GM19035 (cell line): ENCODE measurements around the gene UBE2J2.
"Not testable (repeated sequence)": the region's sequence is repeated elsewhere in the genome, so short reads cannot be mapped to it uniquely, and the experiment has no call there.

Source experiments
- ATAC-seq: cut with Tn5 transposase; IDR thresholded peaks from one replicate; pipeline ENCODE4 v1.9.1; 2021; ENCODE audit not compliant: unreplicated experiment

The UBE2J2 gene

DNA sequence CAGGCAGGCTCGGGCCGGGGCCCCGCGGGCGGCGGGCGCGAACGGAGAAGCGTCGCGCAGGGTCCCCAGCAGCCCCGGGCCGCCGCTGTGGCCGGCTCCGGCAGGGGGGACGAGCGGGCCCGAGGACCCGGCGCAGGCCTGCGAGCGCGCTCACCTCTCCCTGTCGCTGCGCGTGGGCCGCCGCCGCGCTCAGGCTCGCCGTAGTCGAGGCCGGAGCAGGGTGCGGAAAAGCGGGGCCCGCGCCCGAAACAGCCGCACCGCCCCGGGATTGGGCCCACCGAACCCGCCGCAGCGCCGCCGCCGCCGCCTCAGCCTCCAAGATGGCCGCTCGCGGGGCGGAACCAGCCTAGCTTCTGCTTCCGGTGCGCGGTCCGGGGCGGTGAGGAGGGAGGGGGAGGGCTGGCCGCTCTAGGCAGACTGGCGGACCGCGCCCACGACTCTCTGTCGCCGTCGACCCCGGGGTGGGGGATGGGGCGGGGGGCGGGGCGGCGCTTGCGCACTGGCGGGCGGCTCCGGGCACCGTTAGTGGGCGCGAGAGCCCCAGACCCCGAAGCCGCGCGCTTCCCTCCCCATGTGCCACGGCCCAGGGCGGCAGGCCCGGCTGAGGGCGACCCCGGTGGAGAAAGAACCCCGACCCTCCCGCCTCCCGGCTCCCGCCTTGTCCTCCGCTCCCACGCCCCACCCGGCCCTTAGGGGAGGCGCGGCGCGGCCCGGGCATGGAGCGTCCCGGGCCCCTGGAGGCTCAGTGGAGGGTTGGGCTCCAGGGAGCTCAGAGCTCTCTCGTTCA, at the start of gene UBE2J2:
UBE2J2 (minus strand) TSS at position 343 of the 787 bp plus-strand sequence. CDS start 5,862 bp downstream, outside the sequence.
- ATAC-seq, result peak; percentile 79

DNA sequence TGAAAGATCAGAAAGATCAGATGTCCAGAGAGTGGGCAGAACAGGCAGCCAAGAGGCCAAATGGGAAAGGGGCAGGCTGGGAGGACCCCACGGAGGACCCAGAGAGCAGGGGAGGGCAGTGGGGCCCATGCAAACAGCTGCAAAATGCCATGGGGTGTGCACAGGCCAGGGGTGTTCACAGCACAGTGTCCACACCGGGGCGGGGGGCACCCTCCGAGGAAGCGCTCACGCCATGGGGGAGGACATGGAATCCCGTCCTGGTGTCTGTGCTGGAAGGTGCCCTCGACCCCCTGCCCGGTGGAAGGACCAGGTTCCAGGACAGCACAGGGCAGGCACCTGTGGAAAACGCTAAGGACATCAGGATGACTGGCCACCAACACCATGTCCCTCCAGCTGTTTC, 49.3 kb upstream of the UBE2J2 start:
- ATAC-seq, result no peak

DNA sequence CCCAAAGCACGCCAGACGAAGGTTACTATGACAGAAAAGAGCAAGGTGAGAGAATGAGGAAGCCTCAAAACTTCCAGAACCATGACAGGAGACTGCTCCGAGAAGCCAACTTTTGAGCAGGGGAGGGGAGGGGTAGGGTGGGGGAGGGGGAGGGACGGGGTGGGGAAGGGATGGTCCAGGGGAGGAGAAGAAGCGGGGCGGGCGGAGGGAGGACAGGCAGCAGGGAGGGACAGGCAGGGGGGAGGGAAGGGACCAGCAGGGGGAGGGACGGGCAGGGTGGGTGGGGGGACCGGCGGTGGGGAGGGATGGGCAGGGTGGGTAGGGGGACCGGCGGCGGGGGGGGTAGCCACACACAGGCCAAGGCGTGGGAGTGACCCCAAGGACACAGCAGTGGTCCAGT, 48.8 kb upstream of the UBE2J2 start:
- no peak for ATAC-seq

DNA sequence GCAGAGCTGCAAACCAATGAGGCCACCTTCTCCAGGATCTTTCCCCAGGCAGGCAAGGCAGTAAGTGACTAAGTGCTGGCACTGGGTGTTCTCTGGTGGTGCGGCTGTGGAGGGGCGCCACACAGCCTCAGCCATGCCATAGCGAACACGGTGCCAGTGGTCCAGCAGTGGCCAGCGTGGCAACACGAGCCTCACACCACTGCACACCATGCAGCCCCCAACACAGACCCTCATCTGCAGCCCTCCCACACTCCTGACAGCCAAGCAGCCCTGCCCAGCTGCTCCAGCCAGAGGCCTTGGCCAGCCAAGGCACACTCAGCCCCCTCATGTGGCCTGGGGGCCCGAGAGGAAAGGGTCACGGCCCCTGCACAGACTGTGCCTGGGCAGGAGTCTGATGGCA, 47.8 kb upstream of the UBE2J2 start:
- no peak for ATAC-seq

DNA sequence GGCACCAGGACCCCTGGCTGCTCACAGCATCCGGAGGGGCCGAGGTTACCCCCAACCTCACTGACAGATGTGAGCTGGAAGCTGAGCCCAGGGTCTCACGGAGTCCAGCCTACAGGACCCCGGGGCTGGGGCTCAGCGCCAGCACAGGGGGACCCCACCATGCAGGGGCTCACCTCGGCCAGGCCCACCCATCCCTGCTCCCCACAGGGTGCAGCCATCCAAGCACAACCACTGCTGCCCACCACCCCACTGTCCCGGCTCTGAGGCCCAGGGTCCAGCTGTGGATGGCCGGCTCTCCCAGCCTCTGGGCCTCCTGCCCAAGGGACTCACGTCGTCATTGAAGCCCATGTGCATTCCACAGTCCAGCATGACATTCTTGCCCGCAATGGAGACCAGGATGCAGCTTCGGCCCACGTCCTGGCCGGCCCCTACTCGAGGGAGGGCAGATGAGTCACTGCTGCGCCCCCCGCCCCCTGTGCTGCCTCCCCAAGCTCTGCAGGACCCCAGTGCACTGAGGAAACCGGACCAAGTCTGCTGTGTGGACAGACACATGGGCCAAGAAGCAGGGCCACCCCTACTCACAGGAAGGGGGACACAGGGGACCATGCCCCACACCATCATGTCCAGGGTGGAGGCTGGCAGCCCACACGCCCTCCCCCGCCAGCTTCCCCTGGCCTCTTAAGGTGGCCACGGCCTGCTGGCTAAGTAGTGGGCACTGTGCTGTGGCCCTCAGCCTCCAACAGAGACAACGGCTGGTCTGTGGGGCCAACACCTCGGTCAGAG, 47.2 kb upstream of the UBE2J2 start:
- no peak for ATAC-seq

DNA sequence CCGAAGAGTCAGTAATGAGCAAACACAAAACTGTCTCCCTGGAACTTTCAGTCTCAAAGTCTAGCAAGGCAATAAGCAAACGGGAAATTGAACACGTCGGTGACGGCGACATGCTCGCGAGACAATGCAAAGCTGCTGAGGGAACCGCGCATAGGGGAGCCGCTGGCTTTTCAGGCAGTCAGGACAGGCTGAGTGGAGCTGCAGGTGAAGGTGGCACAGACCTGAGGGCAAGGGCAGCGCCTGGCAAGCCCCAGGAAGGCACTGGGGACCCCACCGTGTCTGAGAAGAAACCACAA, 45.9 kb upstream of the UBE2J2 start:
- ATAC-seq, result no peak

DNA sequence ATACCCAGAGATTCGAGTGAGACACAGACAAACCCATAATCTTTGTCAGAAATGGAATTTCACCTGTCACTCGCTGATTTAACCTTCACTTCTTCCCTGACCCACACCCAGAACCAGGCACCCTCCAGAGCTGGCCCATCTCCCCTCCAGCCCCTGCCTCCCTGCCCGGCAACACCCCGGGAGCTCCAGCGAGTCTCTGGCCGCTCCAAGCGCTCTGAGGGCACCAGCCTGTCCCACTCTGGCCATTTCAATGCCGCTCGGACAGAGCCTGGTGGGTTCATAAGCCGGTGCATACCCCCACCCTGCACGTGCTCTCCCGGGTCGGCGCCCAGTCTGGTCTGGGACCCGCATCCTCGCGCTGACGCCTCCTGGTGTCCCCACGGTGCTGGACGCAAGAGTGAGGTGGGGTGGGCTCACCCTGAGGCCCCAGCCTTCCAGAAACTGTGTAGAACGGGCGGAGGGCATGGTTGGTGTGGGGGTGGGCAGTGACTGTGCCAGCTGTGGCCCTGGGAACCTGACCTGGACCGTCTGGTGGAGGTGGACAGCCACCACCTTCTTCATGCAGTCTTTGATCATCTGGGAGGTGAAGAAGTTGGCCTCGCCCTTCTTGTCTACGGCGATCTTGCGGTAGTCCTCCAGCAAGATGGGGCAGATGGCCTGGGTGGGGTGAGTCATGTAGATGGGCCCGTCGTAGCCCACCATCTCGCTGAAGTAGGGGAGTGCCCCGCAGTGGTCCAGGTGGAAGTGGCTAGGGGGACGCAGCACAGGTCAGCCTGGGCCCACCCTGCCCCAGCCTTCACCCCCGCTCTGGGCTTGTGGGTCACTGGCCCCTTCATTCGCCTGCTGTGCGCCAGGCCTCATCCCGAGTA, 45.4 kb upstream of the UBE2J2 start:
- ATAC-seq, result no peak

DNA sequence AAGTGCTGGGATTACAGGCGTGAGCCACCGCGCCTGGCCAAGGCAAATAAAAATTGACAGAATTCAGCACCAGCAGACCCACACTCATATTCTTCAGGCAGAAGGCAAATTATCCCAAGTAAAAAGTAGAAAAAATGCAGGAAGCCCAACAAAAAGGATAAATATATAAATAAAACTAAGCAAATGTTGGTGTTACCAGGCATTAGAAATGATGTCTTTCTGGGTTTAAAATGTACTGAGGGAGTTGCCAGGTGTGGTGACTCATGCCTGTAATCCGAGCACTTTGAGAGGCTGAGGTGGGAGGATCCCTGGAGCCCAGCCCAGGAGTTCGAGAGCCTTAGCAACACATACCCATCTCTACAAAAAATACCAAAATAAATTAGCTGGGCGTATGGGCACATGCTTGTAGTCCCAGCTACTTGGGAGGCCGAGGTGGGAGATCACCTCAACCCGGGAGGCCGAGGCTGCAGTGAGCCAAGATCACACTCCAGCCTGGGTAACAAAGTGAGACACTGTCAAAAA, 44.5 kb upstream of the UBE2J2 start:
- no peak for ATAC-seq

DNA sequence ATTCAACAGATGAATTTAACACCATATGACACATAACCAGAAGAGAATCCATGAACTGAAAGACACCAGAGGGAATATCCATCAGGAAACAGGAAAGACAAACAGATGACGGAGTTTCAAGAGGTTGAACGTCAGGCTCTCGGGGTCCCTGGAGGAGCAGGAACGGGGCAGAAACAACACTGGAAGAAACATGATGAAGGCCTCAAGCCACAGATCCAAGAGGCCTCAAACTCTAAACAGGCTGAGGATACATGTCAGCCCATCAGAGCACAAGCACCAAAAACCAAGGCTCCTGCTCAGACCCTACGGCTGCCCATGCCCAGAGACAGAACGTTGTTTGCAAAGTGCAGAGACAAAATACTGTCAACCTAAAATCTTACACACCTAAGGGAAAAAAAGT, 43.8 kb upstream of the UBE2J2 start:
- no peak for ATAC-seq

DNA sequence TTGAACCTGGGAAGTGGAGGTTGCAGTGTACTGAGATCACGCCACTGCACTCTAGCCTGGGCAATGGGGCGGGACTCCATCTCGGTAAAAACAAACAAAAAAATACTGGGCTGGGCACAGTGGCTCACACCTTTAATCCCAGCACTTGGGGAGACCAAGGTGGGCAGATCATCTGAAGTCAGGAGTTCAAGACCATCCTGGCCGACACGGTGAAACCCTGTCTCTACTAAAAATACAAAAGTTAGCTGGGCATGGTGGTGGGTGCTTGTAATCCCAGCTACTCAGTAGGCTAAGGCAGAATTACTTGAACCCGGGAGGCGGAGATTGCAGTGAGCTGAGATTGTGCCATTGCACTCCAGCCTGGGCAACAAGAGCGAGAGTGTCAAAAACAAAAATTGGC, 42.5 kb upstream of the UBE2J2 start:
- ATAC-seq, result not testable (repeated sequence)

DNA sequence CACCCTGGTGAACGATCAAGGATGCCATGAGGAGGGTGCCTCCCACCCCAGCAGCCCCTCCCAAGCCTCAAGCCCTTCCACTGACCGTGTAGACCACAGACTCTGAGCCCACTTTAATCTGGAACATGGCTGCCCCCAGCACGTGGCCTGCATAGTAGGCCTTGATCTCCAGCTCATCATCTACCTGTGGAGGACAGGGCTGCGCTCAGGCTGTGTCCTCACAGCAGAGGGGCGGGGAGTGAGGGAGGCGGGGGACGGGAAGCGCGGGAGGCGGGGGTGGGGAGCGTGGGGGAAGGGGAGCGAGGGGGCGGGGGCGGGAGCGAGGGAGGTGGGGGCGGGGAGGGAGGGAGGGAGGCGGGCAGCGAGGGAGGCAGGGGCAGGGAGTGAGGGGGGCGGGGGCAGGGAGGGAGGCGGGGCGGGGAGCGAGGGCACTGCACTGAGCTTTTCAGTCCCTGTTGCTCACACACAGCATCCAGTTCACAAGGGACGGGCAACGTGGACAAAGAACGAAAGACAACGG, 41.8 kb upstream of the UBE2J2 start:
- no peak for ATAC-seq

DNA sequence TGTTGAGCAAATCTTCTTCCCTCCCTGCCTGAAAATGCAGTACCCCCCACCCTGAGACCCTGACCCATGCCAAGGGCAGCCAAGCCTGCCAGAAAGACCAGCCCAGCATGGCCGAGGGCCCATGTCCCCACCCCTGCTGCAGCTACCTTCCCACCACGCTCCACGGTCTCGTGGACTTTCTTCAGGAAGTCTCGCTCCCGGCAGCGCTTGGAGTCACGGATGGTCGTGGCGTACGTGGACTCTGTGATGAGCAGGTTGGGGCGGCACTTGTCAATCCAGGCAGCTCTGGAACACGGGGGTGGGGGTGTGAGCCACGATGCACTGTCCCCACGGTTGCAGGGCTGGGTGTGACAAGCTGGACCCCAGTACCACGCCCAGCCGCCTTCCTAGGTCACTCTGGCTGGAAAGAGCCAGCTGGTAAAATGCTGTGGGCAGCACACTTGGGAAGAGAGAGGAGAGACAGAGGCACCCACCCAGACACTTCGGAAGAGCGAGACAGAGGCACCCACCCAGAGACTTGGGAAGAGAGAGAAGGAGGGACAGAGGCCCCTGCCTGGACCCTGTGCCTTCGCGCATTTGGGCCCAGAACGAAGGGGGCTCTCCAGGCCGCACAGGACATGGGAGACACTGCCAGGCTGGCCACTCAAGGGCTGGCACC, 41.2 kb upstream of the UBE2J2 start:
- no peak for ATAC-seq

DNA sequence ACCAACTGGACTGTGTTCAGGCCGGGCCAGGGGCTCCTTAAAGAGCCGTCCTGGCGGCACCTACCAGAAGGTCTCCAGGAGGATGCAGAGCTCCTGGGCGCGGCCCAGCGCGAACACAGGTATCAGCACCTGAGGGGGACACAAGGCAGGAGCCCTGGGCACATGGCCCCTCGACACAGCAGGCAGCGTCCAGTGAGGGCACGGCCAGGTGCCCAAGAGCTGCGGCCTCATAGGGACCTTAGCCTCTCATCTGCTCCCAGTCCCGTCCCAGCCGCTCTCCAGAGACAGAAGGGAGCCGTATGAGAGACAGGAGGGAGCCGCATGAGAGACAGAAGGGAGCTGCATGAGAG, 40.6 kb upstream of the UBE2J2 start:
- ATAC-seq, result no peak

DNA sequence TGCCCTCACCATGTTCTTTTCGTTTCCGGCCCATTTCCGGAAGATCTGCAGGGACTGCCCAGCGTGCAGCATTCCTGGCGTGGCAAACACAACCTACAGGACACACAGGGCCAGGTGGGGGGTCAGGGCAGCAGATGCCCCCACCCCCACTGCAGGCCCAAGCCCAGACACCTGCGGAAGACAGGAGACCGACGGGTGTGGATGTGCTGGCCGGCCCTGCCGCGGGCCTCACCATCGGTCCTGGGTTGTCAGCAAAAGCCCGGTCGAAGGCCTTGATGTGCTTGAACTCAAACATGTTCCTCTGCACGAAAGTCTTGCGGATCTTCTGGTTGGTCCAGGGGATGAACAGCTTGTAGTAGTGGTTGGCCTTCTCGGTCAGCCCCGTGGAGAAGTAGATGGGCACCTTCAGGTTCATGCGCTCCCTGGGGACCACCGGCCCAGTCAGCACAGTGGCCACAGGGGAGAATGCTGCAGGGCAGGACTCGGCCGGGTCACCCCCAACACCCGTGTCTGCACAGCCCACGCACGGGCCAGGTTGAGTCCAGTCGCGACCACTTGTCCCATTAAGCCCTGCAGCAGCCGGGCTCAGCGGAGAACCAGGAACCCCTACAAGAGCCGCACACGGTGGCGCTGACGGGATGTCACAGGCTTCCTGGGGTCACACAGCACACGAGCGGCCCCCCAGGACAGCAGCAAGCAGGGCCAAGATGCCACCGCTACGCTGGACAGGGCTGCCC, 40.0 kb upstream of the UBE2J2 start:
- no peak for ATAC-seq

DNA sequence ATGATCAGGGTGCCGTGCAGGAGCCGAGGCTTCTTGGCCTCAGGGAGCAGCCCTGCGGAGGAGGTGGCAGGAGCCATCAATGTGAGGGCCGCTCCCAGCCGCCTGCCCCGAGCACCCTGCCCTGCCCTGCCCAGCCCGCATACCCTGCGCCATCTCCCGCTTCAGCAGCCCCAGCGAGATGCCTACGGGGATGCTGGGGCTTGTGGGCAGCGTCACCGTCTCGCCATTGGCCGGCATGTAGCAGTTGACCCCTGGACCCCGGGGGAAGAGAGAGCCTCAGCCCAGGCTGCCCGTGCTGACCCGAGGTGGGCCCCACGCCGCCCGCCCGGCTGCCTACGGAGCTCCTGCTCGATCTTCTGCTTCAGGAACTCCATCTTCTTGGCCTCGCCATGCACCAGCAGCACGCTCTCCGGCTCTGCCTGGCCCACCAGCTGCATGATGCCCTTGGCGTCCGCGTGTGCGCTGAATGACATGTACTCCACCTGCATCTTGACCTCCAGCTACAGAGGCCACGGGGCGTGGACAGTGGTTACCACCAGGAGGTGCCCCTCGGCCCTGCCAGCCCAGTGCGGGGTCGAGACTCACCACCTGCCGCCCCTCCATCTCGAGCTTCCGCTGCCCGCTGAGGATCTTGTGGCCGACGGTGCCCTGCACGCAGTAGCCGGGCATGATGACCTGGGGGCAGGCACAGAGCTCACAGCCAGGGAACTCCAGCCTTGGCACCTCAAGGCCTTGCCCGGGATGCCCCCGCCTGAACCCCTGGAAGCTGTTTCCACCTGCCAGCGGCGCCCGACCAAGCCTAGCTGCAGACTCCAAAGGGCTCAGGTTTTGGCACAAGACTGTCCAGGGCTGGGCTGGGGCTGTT, 39.0 kb upstream of the UBE2J2 start:
- ATAC-seq, result no peak

DNA sequence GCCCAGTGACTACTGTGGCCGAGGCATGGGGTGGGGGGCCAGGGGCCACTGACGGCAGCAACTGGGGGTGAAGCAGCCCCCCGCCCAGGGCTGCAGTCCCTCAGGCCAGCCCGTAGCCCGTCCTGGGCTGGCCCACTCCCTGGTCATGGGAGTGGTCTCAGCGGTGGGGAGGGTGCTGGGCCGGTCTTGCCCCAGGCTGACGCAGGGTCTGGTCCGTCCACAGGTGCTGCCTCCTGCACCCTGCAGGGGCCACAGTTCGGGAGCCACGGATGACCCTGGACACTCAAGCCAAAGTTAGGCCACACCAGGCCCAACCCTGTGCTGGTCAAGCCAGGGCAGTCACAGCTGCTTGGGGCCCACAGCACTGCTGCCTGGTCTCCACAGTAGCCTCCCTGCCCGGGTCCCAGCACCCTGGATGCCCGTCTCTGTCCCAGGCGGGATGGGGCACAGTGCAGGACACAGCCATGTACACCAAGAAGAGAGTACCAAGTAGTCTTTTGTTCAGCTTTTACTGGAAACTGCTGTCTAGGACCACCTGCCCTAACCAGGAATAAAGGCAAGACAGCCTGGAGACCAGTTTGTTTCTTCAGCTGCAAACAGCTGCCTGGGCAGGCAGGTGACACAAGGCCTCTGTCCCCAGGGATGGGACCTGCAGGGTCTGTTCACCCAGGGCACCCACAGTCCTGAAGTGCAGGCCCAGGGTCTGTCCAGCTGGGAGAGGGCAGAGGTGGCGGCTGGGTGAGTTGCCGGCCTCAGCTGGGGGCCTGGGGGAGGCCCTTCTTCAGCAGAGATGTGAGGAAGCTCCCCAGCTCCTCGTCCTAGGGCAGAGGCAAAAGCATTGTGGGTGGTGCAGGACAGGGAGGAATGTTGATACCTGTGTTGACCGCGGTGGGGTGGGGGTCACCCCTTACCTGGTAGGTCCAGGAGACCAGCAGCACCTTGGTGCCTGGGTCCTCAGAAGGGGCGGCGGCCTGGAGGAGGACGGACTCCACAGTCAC, 37.8 kb upstream of the UBE2J2 start:
- no peak for ATAC-seq

DNA sequence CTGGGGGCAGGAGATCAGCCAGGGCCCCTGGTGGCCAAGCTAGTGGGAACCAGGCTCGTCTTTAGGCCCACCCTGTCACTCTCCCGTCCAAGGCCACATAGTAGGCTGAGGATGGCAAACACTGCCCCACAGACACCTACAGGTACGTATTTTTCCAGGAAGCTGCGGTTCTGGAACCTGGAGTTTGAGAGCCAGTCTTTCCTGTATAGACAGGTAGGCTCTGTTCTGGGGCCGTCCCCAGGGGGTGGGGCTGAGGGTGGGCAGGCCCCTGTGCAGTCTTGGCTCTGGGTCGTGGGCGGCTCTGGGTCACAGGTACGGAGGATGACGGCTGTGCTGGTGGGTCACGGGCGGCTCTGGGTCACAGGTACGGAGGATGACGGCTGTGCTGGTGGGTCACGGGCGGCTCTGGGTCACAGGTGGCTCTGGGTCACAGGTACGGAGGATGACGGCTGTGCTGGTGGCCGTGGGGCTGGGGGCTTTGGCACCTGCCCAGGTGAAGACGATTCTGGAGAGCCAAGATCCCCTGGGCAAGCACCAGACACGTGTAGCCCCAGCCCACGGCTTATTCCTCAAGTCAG, 36.9 kb upstream of the UBE2J2 start:
- ATAC-seq, result no peak

DNA sequence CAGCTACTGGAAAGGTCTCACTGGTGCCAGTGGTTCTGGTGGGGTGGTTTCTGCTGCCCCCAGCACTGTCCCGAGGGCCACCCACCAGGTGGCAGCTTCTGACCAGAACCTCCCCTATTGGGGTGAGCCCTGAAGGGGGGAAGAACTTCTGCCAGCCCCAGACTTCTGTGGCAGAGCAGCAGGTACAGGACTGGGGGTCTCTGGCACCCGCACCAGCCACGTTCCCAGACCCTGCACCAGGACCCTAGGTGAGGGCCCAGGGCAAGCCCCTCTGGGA, 36.4 kb upstream of the UBE2J2 start:
- ATAC-seq, result no peak
